GM18519 (cell line): ENCODE results near the gene RPS14.

Experiments
- ATAC-seq: cut with Tn5 transposase; IDR thresholded peaks from one replicate; pipeline ENCODE4 v1.9.1; 2021; ENCODE audit warnings: mild to moderate bottlenecking, moderate library complexity; ENCODE audit not compliant: unreplicated experiment, low FRiP score

The RPS14 gene

DNA sequence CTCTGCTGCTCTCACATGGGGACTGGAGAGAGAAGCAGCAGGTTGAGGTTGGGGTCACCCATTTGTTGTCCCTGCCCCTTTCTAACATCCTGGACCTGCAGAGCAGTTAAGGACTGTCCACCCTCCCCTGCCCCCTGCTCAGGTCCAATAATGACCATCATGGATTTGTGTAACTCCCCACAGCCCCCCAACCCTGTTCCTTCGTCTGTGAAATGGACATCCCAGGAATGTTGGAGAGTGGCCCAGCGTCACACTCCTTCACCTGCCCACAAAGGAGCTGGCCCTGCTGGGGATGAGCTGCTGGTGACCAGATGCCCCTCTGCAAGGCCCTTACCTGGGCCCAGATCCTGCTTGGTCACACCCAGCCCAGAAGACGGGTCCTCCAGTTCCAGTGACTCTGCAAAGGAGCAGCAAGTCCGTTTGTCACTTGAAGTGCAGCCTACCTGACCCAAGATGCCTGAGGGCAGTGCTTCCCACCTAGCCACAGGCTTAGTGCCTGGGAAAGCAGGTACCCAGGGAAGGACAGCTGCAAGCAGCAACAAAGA lies 47.2 kb downstream of the RPS14 start:
- ATAC-seq = no peak

DNA sequence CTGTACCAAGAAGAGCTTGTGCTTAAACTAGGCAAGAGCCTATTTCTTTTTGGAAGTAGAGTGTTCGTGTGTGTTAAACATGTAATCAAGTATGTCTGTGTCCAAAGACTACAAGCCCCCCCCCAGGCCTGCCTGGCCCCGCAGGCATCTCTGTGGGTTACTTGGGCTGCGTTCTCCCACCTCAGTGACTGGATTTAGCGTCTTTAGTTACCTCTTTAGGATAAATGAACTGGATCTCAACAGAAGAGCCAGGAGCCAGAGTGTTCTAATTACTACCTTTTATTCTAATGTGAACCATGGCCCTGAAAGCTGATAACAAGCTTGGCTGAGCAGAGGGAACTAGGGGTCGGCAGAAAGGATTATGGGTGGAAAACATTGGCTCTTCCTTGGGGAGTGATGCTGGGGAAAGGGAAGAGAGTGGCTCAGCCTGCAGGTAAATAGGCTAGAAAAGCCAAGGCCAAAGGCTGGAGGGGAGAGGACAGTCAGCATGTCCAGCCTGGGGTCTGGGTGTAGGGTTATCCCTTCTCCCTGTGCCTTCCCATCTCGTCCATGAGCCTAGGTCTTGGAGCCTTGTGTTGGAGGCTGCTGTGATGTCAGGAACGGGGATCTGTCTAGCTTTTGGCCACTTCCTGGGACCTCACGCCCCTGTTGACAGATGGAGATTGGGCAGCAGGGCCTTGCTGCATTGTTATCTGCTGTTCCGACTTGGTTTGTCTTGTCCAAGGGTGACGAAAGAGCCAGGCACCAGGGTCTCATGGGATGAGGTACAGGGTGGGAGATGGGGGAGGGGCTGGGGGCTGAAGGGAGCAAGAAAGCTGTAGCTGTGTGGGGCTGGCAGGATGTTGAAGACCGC lies 47.9 kb downstream of the RPS14 start:
- no peak for ATAC-seq

DNA sequence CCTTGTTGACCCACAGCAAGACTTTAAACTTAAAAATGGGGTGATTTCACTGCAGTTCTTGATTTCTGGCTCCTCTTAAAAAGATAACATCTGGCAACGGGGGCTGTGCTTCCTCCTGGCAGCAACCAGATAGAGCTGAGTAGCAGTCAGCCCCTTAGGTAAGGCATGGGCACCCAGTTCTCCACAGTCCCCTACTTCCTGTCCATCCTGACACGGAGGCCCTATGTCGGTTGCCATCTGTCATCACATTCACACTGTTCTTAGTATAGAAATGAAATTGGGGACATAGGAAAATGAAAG lies 48.5 kb downstream of the RPS14 start:
- ATAC-seq = no peak

DNA sequence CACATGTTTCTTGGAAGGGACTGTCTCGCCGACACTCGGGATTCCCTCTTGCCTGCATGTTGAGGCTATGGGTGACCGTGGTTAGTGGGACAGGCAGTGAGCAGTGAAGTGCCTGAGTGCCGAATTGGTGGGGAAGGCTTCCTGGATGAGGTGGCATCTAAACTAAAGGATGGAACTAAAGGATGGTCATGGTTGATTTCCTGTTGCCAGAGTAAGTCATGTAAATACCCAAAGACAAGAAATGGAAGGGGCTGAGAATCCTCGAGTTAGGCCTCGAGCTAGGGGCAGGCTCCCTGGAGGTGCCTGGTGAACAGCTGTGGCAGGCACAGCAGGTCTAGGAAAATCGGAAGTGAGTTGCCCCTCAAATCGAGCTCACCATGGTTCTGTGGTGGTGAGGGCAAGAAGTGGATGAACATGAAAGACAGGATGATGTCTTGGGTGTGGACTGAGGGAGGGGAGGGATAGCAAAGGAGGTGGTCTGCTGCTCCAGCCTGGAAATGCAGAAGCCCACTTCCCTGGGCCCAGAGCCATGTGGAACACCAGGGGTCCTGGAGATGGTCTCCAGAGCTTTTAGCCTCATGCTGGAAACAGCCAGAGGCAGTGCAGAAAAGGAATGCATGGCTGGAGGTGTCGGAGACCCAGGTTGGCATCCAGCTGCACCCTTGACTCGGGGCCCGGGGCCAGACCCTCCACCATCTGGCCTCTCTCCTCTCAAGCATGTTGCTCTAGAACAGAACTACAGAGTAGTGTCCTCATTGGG lies 49.0 kb downstream of the RPS14 start:
- ATAC-seq = no peak

DNA sequence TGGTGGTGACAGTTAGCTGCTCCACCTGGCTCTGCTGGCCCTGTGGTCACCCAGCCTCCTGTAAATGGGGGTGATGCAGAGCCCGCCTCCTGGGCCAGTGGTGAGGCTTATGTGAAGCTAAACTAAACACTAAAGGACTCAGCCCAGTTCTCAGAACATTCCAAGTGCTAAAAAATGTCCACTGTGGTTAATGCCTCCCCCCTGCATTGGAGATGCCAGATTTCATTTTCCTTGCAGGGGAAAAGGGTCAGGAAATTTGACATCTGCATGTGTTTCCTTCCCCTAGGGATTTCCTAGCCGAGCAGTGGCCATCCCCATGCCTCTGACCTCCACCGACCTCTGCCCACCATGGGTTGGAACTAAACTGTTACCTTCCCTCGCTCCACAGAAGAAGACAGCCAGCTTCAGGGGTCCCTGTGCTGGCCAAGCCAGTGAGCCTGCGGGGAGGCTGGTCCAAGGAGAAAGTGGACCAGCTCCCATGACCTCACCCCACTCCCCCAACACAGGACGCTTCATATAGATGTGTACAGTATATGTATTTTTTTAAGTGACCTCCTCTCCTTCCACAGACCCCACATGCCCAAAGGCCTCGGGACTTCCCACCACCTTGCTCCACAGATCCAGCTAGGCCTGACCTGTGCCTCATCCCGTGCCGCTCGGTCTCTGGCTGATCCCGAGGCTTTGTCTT lies 49.9 kb downstream of the RPS14 start:
- no peak for ATAC-seq

DNA sequence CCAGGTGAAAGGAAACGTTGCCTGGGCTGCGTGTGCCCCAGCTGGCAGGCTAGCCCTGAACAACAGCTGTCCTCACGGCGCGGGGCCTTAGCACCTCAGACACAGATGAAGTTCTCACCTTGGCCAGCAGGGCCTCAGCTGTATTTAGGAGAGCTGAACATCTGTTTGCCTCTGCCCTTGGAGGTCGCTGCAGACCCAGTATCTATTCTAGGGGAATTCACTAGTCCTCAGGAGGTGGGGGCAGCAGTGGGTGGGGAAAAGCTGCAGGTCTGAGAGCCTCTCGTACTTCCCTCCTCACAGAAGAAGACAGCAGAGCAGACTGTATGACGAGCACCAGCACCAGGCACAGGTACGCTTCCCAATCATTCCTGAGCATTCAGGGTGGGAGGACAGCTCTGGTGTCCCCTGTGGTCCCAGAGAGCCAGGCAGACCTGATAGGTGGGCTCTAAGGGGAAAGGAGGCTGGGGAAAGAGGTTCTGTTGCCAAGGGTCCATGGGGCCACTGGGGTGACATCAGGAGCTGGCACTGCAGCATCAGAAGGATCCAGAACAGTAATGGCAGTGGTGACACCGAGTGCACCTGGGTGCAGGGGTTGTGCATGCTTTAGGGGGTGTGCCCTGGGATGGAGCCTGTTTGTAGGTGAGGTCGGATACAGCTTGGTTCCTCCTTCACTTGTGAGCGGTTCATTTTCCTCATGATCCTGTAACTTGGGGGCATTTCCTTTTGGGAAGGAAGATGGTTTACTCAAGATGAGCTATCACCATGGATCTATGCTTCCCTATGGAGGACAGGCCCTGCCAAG lies 50.6 kb downstream of the RPS14 start:
- ATAC-seq = peak; percentile 68

DNA sequence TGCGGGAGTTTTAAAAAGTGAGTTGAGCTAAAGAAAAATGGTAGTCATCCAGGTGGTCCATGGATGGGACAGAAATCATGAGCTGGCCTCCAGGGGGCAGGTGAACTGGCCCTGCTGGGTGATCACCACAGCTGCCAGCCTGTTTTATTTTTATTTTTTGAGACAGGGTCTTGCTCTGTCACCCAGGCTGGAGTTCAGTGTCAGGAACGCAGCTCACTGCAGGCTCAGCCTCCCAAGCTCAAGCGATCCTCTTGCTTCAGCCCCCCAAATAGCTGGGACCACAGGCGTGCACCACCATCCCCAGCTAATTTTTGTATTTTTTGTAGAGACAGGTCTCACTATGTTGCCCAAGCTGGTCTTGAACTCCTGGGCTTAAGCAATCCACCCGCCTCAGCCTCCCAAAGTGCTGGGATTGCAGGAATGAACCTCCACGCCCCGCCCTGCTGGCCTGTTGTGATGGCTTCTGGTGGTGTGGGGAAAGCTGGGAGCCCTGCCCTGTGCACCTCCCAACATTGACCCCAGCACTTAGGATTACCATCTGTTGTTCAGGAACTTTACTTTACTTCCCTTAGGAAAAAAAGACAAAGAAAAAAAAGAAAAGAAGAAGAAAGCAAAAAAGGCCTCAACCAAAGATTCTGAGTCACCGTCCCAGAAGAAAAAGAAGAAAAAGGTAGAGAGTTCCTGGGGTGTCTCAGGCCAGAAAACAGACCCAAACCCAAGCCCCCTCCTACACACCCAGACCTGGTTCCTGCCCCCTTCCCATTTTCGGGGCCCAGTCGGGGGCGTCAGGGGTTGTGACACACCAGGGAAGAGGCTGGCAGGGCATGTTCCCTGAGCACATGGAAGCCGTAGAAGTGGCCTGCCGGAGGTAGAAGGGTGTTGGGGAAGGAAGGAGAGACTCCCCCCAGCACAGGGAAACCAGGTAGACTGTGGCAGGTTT lies 51.5 kb downstream of the RPS14 start:
- ATAC-seq = no peak

DNA sequence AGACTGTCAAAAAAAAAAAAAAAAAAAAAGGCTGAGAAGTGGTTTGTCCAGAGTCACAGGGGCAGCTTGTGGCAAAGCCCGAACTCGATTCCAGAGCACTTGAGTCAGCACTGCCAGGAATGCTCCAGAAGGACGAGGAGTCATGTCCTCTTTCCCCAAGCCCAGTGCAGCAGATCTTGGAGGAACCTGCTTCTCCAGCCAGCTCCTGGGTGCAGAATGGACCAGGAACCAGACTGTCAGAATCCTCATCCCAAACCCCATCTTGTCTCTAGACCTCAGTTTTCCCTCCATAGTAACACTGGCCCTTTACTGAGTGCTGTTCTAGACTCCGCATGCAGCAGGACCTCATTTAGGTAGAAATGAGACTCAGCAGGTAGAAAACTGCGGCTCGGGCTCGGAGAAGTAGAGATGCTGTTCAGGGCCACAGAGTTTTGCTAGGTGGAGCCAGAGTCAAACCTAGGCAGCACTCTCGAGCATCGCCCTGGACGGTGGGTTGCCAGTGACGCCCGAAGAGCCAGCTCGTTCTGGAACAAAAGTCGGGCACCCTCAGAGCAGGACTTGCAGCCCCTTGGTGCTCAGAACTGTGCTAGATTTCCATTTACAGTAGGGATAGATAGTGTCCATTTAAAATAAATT lies 52.3 kb downstream of the RPS14 start:
- no peak for ATAC-seq

DNA sequence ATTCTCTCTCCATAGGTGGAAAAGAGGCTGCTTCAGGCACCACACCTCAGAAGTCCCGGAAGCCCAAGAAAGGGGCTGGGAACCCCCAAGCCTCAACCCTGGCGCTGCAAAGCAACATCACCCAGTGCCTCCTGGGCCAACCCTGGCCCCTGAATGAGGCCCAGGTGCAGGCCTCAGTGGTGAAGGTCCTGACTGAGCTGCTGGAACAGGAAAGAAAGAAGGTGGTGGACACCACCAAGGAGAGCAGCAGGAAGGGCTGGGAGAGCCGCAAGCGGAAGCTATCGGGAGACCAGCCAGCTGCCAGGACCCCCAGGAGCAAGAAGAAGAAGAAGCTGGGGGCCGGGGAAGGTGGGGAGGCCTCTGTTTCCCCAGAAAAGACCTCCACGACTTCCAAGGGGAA lies 53.3 kb downstream of the RPS14 start:
- ATAC-seq = no peak

DNA sequence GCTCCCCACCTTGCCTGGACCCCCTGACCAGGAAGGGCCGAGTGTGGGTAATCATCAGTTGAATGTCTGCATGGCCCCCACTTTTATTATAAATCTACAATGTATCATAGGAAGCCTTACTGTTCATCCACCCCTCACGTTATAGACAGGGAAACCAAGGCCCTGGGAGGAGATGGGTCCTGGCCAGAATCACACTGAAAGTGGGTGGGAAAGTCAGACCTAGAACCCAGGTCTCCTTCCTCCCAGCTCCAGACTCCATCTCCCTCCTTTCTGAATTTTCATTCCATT lies 53.9 kb downstream of the RPS14 start:
- ATAC-seq = no peak

DNA sequence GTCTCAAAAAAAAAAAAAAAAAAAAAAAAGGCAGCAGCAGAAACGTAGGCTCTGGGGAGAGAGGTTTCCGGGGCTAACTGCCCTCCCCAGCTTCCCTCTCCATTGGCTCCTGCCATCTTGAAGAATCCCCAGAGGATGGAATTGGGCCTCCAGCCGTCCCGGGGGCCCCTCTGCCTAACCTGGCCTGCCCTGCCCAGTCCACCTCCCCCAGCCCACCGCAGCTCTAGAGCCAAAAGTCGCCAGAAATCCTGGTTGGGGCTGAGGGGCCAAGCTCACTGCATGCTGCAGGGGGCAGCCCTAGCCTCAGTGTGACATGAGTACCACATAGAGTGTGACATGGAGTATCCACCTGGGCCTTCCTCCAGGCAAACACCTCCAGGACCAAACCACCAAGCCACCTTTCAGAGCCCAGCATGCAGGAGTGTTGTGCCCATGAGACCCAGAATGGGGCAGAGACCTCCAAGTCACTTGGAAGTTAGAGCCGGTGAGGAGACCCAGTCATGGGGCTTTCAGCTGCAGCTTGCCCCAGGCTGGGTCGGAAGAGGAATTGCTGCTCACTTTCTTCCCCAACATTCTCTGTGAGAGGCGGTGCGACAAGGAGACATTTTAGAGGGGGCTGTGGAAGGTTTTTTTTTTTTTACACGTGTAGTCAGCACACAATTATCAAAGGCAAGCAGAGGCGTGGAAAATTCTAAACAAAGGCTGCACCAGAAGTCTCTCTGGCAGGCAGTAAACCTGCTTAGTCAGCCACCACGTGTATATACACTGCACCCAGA lies 54.4 kb downstream of the RPS14 start:
- ATAC-seq = no peak

DNA sequence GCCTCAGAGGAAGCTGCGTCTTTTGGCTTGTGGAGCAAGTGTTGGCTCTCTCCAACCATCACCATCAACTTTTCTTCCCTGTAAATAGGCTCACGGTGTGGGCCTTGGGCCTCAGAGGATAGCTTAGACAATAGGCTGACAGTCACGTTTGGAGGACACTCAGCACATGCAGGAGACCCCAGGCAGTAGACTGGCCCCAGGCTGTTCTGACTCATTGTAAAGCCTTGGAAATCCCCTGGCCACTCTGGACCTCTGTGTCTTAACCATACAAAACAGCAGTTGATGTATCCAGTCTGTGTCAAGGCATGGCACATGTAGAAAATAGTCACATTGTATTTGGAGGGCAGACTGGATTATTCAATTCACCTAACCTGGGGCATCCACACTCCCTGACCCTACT lies 55.4 kb downstream of the RPS14 start:
- no peak for ATAC-seq

DNA sequence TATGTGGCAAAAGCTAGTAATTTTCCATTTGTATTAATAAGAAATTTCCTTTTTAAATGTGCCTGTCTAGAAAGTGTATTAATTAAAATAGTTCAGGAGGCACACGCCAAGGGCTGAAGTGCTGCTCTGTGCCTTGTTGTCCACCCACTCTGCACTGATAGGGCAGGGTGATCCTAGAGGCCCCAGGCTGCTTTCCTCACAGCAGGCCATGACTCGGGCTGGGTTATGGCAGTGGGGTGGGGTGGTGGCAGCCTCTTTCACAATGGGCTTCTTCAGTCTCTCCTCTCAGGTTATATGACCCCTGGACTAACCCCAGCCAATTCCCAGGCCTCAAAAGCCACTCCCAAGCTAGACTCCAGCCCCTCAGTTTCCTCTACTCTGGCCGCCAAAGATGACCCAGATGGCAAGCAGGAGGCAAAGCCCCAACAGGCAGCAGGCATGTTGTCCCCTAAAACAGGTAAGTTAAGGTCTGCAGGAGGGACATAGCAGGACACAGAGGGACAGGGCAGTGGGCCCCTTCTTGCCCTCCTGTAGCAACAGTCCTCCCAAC lies 56.4 kb downstream of the RPS14 start:
- no peak for ATAC-seq

DNA sequence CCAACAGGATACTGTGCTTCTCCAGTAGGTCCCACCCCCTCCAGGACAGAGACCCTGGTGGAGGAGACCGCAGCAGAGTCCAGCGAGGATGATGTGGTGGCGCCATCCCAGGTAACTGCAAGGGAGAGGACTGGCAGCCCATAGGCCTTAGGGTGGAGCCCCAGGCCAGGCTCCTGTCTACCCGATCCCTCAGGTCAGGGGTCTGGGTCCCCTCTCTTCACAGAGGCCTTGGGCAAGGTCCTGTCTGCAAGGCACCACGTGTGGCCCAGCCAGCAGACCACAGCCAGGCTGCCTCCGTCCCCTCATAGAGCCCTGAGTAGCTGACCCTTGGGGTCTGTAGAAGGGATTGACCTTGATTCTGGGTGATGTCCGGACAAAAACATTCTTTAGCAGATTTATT lies 56.9 kb downstream of the RPS14 start:
- ATAC-seq = no peak
